Measurements from ENCODE around the gene PTTG1. TPM values are rescaled to one million over a fixed set of nuclear protein-coding genes. Genes with fewer than 3 reads are reported as not detected.

PTTG1 gene
- total RNA-seq, 2 experiments from 2014 or later = 15.1 to 17.6 TPM

- H3K27ac ChIP-seq (ENCODE audit: low read depth in 1 of 2, low read length in 2 of 2) = no peak overlapping the region
- no peak for DNase-seq
- Mint-ChIP-seq H3K27me3 (peaks cover 43% of the 10 kb centered on the region), H3K4me3 (no peak overlapping the region), H3K36me3 (ENCODE audit: low read depth) (no peaks in the 10 kb centered on the region), H3K27ac (no peak overlapping the region), H3K9me3 (peaks cover 2% of the 10 kb centered on the region), H3K4me1 (ENCODE audit: low read depth) (no peaks in the 10 kb centered on the region)
- peaks cover 4 to 14% of the 10 kb centered on the region in 2 experiments for H3K27me3 ChIP-seq (ENCODE audit: control insufficient read depth in 1 of 2, insufficient read depth in 2 of 2, low read length in 2 of 2)
- no peaks in the 10 kb centered on the region for H3K4me1 ChIP-seq (ENCODE audit: insufficient read depth, low read length)
- no peaks in the 10 kb centered on the region for H3K9me3 ChIP-seq (ENCODE audit: control insufficient read depth in 1 of 2, insufficient read depth in 1 of 2, low read length in 2 of 2)
- POLR2A ChIA-PET = no interaction called here
- no peak for ATAC-seq (ENCODE audit: poor library complexity)
- intact Hi-C loops (cut with DNase I, micrococcal nuclease) = no loop called here
- no peak overlapping the region for H3K4me3 ChIP-seq (ENCODE audit: low read length)
- CTCF ChIA-PET = no interaction called here
- TF ChIP-seq CTCF (IDR thresholded peaks at IDR 0.05) = no peak
- H3K36me3 ChIP-seq (ENCODE audit: insufficient read depth, low read length) = no peaks in the 10 kb centered on the region
Observed at GRCh38 chr5:160379511-160379910, 42.1 kb upstream of the PTTG1 start.

- no peak overlapping the region for H3K4me3 Mint-ChIP-seq
- POLR2A ChIA-PET = no interaction called here
- ATAC-seq (ENCODE audit: poor library complexity) = no peak
- no peak for TF ChIP-seq CTCF (IDR thresholded peaks at IDR 0.05)
- intact Hi-C loops (cut with DNase I, micrococcal nuclease) = no loop called here
- H3K4me1 ChIP-seq (ENCODE audit: insufficient read depth, low read length) = no peaks in the 10 kb centered on the region
- H3K27me3 Mint-ChIP-seq = peaks cover 38% of the 10 kb centered on the region
- CTCF ChIA-PET = no interaction called here
- no peaks in the 10 kb centered on the region for H3K9me3 ChIP-seq (ENCODE audit: control insufficient read depth in 1 of 2, insufficient read depth in 1 of 2, low read length in 2 of 2)
- H3K4me1 Mint-ChIP-seq (ENCODE audit: low read depth) = no peaks in the 10 kb centered on the region
- no peak overlapping the region for H3K4me3 ChIP-seq (ENCODE audit: low read length)
- H3K27ac Mint-ChIP-seq = no peak overlapping the region
- peaks cover 2% of the 10 kb centered on the region for H3K9me3 Mint-ChIP-seq
- H3K27me3 ChIP-seq (ENCODE audit: control insufficient read depth in 1 of 2, insufficient read depth in 2 of 2, low read length in 2 of 2) = peaks cover 0 to 14% of the 10 kb centered on the region in 2 experiments
- H3K36me3 ChIP-seq (ENCODE audit: insufficient read depth, low read length) = no peaks in the 10 kb centered on the region
- DNase-seq = no peak
- H3K36me3 Mint-ChIP-seq (ENCODE audit: low read depth) = no peaks in the 10 kb centered on the region
- no peak overlapping the region for H3K27ac ChIP-seq (ENCODE audit: low read depth in 1 of 2, low read length in 2 of 2)
Observed at GRCh38 chr5:160380041-160380440, 41.6 kb upstream of the PTTG1 start.

- peaks cover 2% of the 10 kb centered on the region for H3K9me3 Mint-ChIP-seq
- Histone ChIP-seq H3K36me3 (ENCODE audit: insufficient read depth, low read length) (no peaks in the 10 kb centered on the region), H3K27ac (ENCODE audit: low read depth in 1 of 2, low read length in 2 of 2) (no peak overlapping the region), H3K9me3 (ENCODE audit: control insufficient read depth in 1 of 2, insufficient read depth in 1 of 2, low read length in 2 of 2) (peaks cover under 1 to 5% of the 10 kb centered on the region in 2 experiments), H3K4me3 (ENCODE audit: low read length) (no peak overlapping the region), H3K4me1 (ENCODE audit: insufficient read depth, low read length) (no peaks in the 10 kb centered on the region), H3K27me3 (ENCODE audit: control insufficient read depth in 1 of 2, insufficient read depth in 2 of 2, low read length in 2 of 2) (peaks cover 0 to 14% of the 10 kb centered on the region in 2 experiments)
- H3K4me3 Mint-ChIP-seq = no peak overlapping the region
- intact Hi-C loops (cut with DNase I, micrococcal nuclease) = no loop called here
- CTCF ChIA-PET = no interaction called here
- DNase-seq (no peak), ATAC-seq (ENCODE audit: poor library complexity) (no peak)
- no peaks in the 10 kb centered on the region for H3K36me3 Mint-ChIP-seq (ENCODE audit: low read depth)
- POLR2A ChIA-PET = no interaction called here
- H3K27me3 Mint-ChIP-seq = peaks cover 20% of the 10 kb centered on the region
- H3K27ac Mint-ChIP-seq = no peak overlapping the region
- no peak for TF ChIP-seq CTCF (IDR thresholded peaks at IDR 0.05)
- no peaks in the 10 kb centered on the region for H3K4me1 Mint-ChIP-seq (ENCODE audit: low read depth)
Observed at GRCh38 chr5:160382346-160382745, 39.3 kb upstream of the PTTG1 start.

Data from CD4-positive, alpha-beta T cell (primary cell).